ENCODE measurements around the gene ARID4B. TPM values are rescaled to one million over a fixed set of nuclear protein-coding genes. Genes with fewer than 3 reads are reported as not detected.
"Not testable (repeated sequence)": the region's sequence is repeated elsewhere in the genome, so short reads cannot be mapped to it uniquely, and the experiment has no call there.

Gene ARID4B
- total RNA-seq, 1 donor from 2014 or later = 68.8 TPM

- Mint-ChIP-seq H3K9me3 (ENCODE audit: low read depth) (no peaks in the 10 kb centered on the region), H3K27me3 (no peaks in the 10 kb centered on the region), H3K27ac (peak overlapping the region; percentile 22), H3K4me1 (ENCODE audit: low read depth) (no peaks in the 10 kb centered on the region), H3K4me3 (ENCODE audit: low read depth) (no peak overlapping the region), H3K36me3 (ENCODE audit: insufficient read depth) (peaks cover 23% of the 10 kb centered on the region)
- DNase-seq (ENCODE audit: low spot score, unreplicated experiment) = no peak
- TF ChIP-seq, protein P1, sequence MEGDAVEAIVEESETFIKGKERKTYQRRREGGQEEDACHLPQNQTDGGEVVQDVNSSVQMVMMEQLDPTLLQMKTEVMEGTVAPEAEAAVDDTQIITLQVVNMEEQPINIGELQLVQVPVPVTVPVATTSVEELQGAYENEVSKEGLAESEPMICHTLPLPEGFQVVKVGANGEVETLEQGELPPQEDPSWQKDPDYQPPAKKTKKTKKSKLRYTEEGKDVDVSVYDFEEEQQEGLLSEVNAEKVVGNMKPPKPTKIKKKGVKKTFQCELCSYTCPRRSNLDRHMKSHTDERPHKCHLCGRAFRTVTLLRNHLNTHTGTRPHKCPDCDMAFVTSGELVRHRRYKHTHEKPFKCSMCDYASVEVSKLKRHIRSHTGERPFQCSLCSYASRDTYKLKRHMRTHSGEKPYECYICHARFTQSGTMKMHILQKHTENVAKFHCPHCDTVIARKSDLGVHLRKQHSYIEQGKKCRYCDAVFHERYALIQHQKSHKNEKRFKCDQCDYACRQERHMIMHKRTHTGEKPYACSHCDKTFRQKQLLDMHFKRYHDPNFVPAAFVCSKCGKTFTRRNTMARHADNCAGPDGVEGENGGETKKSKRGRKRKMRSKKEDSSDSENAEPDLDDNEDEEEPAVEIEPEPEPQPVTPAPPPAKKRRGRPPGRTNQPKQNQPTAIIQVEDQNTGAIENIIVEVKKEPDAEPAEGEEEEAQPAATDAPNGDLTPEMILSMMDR (IDR thresholded peaks at IDR 0.05; ENCODE audit: unreplicated experiment) = no peak
Measured at GRCh38 chr1:235227414-235227813, 100.6 kb downstream of the ARID4B start.

GRCh38 chr1:235226933-235227332, 101.0 kb downstream of the ARID4B start:
- Mint-ChIP-seq H3K4me1 (ENCODE audit: low read depth) (no peaks in the 10 kb centered on the region), H3K27ac (peak overlapping the region; percentile 22), H3K4me3 (ENCODE audit: low read depth) (no peak overlapping the region), H3K27me3 (no peaks in the 10 kb centered on the region), H3K9me3 (ENCODE audit: low read depth) (no peaks in the 10 kb centered on the region), H3K36me3 (ENCODE audit: insufficient read depth) (peaks cover 23% of the 10 kb centered on the region)
- no peak for DNase-seq (ENCODE audit: low spot score, unreplicated experiment)
- TF ChIP-seq, protein P1 (IDR thresholded peaks at IDR 0.05; ENCODE audit: unreplicated experiment) = no peak

DNA sequence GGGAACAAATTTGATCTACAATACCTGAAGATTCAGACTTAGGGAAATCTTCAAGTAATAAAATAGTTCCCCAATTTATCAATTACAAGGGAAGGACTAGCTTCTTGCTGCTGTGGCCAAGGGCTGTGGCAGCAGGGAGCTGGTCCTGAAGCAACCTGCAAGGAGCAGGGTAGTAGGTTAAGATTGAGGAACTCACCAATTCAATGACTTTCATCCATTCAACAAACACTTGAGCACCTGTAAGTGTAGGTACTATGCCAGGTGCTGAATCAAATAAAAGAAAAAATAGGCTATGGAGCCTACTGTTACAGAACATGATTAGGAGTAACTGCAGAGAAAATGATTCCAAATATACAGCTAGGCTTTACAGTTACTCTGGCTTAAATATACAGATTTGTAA, 102.7 kb downstream of the ARID4B start:
- no peak for DNase-seq (ENCODE audit: low spot score, unreplicated experiment)
- Mint-ChIP-seq H3K4me1 (ENCODE audit: low read depth) (no peaks in the 10 kb centered on the region), H3K9me3 (ENCODE audit: low read depth) (no peaks in the 10 kb centered on the region), H3K27me3 (no peaks in the 10 kb centered on the region), H3K36me3 (ENCODE audit: insufficient read depth) (peaks cover 21% of the 10 kb centered on the region), H3K4me3 (ENCODE audit: low read depth) (no peak overlapping the region), H3K27ac (no peak overlapping the region)
- TF ChIP-seq, protein P1 (IDR thresholded peaks at IDR 0.05; ENCODE audit: unreplicated experiment) = no peak

DNA sequence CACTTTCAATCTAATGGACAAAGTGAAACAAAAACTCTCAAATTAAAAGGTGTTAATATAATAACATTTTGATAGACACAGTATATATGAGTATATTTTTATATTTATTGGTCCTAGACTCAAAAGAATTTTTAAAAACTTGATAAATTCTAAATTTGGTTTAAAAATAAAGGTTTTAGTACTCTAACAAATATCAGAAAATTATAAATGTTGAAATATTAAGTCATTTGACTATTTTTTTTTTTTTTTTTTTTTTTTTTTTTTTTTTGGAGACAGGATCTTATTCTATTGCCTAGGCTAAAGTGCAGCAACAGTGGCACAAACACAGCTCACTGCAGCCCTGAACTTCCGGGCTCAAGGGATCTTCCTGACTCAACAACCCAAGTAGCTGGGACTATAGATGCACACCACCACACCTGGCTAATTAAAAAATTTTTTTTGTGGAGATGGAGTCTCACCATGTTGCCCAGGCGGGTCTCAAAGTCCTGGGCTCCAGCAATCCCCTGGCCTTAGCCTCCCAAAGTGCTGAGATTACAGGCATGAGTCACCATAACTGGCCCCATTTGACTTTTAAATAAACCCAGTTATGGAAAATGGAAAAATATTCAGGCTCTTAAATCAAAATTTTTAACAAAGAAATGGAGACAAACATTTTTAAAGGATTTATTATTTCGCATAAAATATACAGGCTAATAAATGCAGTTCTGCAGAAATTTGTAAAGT, 106.2 kb downstream of the ARID4B start:
- TF ChIP-seq, protein P1 (IDR thresholded peaks at IDR 0.05; ENCODE audit: unreplicated experiment) = no peak
- no peak overlapping the region for H3K4me3 Mint-ChIP-seq (ENCODE audit: low read depth)
- no peaks in the 10 kb centered on the region for H3K9me3 Mint-ChIP-seq (ENCODE audit: low read depth)
- H3K27me3 Mint-ChIP-seq = no peaks in the 10 kb centered on the region
- H3K36me3 Mint-ChIP-seq (ENCODE audit: insufficient read depth) = peaks cover 16% of the 10 kb centered on the region
- no peak overlapping the region for H3K27ac Mint-ChIP-seq
- no peak for DNase-seq (ENCODE audit: low spot score, unreplicated experiment)
- no peaks in the 10 kb centered on the region for H3K4me1 Mint-ChIP-seq (ENCODE audit: low read depth)

DNA sequence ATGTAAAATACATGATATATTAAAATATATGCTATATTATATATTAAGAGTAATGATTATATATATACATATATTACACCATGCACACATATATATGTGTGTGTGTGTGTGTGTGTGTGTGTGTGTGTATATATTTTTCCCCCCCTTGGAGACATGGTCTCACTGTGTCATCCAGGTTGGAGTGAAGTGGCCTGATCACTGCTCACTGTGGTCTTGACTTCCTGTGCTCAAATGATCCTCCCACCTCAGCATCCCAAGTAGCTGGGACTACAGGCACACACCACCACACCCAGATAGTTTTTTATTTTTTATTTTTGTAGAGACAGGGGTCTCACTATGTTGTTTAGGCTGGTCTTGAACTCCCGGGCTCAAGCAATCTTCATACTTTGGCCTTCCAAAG, 112.5 kb downstream of the ARID4B start:
- Mint-ChIP-seq H3K36me3 (ENCODE audit: insufficient read depth) (peaks cover 14% of the 10 kb centered on the region), H3K27ac (no peak overlapping the region), H3K9me3 (ENCODE audit: low read depth) (no peaks in the 10 kb centered on the region), H3K27me3 (no peaks in the 10 kb centered on the region), H3K4me3 (ENCODE audit: low read depth) (no peak overlapping the region), H3K4me1 (ENCODE audit: low read depth) (no peaks in the 10 kb centered on the region)
- TF ChIP-seq, protein P1 (IDR thresholded peaks at IDR 0.05; ENCODE audit: unreplicated experiment) = no peak
- DNase-seq (ENCODE audit: low spot score, unreplicated experiment) = no peak

DNA sequence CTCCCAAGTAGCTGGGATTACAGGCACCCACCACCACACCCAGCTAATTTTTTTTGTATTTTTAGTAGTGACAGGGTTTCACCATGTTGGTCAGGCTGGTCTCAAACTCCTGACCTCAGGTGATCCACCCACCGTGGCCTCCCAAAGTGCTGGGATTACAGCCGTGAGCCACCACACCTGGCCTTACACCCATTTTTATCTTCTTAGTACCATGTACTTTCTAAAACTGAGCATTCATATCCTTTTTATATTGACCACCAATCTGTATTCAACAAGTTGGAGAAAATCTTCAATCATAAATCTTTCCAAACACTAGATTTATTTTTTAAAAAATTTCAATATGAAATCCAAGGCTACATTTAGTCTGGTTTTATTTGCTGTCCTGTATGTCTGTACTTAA, 113.0 kb downstream of the ARID4B start:
- not testable (repeated sequence) for H3K27ac Mint-ChIP-seq; H3K4me1 Mint-ChIP-seq (ENCODE audit: low read depth); H3K9me3 Mint-ChIP-seq (ENCODE audit: low read depth); H3K27me3 Mint-ChIP-seq; DNase-seq (ENCODE audit: low spot score, unreplicated experiment); H3K4me3 Mint-ChIP-seq (ENCODE audit: low read depth)
- peaks cover 16% of the 10 kb centered on the region for H3K36me3 Mint-ChIP-seq (ENCODE audit: insufficient read depth)

Data from progenitor cell of endocrine pancreas (in vitro differentiated cells).